ENCODE results near the gene ISLR2.
"Not testable (repeated sequence)": the region's sequence is repeated elsewhere in the genome, so short reads cannot be mapped to it uniquely, and the experiment has no call there.

Gene ISLR2

GRCh38 chr15:74130155-74130848 lies at the start of gene ISLR2:
Gene ISLR2 (plus strand): TSS chr15:74130586. CDS start chr15:74132755, 2,169 bp downstream.
- DNase-seq = no peak

- not testable (repeated sequence) for DNase-seq
Measured at GRCh38 chr15:74082450-74082849, 47.9 kb upstream of the ISLR2 start, which contains the start of gene GOLGA6A. Gene GOLGA6A (minus strand): TSS chr15:74082550. CDS start chr15:74082509, 41 bp downstream.

- not testable (repeated sequence) for DNase-seq
Measured at GRCh38 chr15:74094567-74094966, 35.8 kb upstream of the ISLR2 start.

GRCh38 chr15:74095610-74096009 lies 34.8 kb upstream of the ISLR2 start:
- not testable (repeated sequence) for DNase-seq

GRCh38 chr15:74096753-74097474 lies 33.5 kb upstream of the ISLR2 start:
- not testable (repeated sequence) for DNase-seq

- DNase-seq = not testable (repeated sequence)
Measured at GRCh38 chr15:74099963-74100733, 30.2 kb upstream of the ISLR2 start.

- DNase-seq = no peak
Measured at GRCh38 chr15:74108111-74108510, 22.3 kb upstream of the ISLR2 start.

- DNase-seq = not testable (repeated sequence)
Measured at GRCh38 chr15:74108611-74109010, 21.8 kb upstream of the ISLR2 start.

- no peak for DNase-seq
Measured at GRCh38 chr15:74109713-74110112, 20.7 kb upstream of the ISLR2 start.

GRCh38 chr15:74120426-74120825 lies 10.0 kb upstream of the ISLR2 start:
- DNase-seq = no peak

GRCh38 chr15:74121039-74121438 lies 9.3 kb upstream of the ISLR2 start:
- DNase-seq = no peak

- DNase-seq = no peak
Measured at GRCh38 chr15:74121858-74122257, 8.5 kb upstream of the ISLR2 start.

GRCh38 chr15:74122403-74123130 lies 7.8 kb upstream of the ISLR2 start:
- no peak for DNase-seq

GRCh38 chr15:74123131-74123429 lies 7.3 kb upstream of the ISLR2 start:
- no peak for DNase-seq

GRCh38 chr15:74123658-74124057 lies 6.7 kb upstream of the ISLR2 start:
- no peak for DNase-seq

GRCh38 chr15:74124196-74124595 lies 6.2 kb upstream of the ISLR2 start:
- DNase-seq = no peak

GRCh38 chr15:74124759-74125158 lies 5.6 kb upstream of the ISLR2 start:
- no peak for DNase-seq

GRCh38 chr15:74127255-74127953 lies 3.0 kb upstream of the ISLR2 start:
- DNase-seq = peak; percentile 67 to 71

GRCh38 chr15:74127954-74128784 lies 2.2 kb upstream of the ISLR2 start:
- no peak for DNase-seq

- DNase-seq = no peak
Measured at GRCh38 chr15:74128785-74129585, 1.4 kb upstream of the ISLR2 start.
